GM19025 (cell line): ENCODE results near the gene KIAA1328.

Experiments used
- ATAC-seq: cut with Tn5 transposase; IDR thresholded peaks from one replicate; pipeline ENCODE4 v1.9.1; 2021; ENCODE audit warnings: mild to moderate bottlenecking, low read depth, moderate library complexity; ENCODE audit not compliant: unreplicated experiment

The KIAA1328 gene

DNA sequence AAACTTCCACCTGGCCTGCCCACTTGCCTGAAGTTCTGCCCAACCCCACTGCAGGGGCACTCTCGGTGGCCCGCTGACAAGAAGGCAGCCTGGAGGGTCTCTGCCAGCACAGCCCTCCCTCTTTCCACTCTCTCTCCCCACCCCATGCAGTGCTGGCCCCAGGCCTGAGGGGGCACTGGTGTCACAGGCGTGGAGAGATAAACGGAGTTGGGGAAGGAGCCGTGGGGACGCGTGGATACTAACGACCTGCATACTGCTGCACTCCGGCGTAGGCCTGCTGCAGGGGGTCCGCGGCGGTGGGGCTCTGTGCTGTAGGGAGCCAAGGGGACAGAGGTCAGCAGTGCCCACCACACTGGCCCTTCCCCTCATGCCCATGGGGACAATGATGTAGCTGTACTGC, 437.4 kb downstream of the KIAA1328 start:
- ATAC-seq, result no peak

DNA sequence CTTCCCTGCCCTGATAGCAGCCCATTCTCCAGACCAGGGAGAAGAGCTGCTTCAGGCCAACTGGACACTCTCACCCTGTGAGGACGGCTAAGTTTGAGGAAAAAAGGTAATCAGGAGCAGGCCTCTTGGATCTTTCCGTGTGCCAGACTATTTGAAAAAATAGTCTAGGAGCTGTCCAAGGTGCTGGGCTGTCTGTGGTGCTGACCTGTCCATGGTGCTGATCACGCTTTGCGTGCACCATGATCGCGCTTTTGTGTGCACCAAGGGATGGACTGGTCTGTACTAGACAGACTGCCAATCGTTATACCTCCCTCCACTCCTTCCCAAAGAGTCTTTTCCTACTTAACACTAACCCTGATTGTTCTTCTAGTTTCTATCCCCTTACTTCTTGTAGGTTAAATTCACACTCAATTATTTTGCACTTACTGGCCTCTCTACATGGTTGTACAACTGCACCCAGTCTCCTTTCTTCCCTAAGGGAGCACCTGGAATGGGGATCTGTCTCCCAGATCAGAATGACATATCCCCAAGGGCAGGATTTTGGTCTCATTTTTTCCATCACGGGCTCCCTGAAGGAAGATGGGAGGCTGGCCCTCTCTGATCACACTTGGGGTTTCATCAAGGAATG, 441.2 kb downstream of the KIAA1328 start:
- ATAC-seq, result no peak

DNA sequence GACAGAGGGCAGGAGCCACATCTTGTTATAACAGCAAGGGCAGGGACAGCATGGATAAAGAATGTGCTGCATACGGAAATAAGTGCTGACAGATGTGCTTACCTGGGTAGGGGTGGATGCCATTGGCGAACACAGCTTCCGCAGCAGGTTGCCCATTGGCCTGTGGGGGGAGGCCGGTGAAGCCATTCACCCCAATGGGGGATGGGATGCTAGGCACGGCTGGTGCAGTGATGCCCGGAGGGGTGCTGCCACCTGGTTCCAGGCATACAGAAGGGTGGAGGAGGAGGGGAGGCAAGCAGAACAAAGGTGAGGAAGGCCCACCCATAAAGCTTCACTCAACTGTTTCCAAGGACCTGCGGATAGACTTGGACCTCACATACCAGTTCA, 441.7 kb downstream of the KIAA1328 start:
- no peak for ATAC-seq

DNA sequence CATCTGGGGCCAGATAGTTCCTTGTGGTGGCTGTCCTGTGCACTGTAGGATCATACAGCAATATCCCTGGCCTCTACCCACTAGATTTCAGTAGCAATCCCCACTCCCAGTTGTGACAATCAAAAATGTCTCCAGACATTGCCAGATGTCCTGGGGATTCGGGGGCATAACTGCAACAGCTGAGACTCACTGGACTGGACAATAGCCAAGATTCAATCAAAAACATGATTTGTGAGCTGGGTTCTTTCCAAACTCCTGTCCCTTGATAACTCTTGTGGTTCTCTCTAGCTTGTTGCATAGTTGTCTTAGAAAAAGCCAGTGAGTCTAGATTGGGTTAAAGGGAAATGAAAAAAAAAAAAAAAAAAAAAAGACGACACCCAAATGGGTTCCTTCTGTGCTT, 443.3 kb downstream of the KIAA1328 start:
- no peak for ATAC-seq

DNA sequence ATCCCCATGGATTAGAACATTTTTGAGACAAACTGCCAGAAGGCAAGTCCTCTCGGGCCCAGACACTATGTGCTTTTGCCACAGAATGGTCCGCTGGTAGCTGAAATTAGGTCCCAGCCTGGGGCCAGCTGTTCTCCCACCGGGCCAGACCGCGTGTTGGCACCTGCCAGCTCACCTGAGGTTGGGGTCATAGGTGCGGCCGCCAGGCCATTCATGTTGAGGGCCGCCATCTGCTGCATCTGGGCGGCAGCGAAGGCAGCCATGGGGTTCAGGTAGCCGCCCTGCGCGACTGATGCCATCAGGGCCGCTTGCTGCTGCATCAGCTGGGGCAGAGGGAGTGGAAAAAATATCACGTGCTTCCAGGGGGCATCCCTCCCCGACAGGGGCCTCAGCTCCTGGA, 443.9 kb downstream of the KIAA1328 start:
- no peak for ATAC-seq

DNA sequence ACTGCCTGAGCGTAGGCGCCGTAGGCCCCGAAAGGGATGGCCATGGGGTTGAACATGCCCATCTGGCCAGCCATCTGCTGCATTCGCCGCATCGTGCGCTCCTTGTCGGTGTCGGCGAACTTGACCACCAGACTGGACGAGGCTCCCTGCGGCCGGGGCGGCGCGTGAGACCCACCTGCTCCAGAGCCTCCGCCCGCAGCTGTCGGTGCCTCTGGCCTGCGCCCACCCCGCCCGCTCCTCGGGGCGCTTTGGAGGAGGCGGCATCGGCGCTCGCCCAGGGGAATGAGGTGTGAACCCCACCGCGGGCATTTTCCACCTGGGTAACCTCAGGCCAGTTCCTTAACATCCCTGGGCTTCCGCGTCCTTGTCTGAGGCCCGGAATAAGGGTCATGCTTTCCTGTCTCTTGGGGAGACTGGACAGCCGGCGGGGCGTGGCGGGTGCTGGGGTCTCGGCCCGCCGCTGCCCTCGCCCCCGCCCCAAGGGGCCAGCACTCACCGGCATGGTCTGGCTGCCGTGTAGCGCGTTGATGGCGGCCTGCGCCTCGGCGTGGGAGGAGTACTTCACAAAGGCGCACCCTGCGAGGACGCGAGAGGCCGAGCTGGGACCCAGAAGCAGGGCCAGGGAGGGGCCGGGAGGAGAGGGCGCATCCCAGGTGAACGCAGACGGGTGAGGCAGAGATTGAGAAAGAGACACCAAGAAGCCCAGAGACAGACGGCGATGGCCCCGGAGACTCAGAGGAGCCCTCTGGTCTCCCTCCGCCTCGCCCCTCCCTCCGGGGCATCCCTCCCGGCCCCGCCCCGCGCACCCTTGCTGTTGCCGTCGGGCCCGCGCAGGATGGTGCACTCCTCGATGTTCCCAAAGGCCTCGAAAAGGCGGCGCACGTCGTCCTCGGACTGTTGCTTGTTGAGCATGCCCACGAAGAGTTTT, 445.6 kb downstream of the KIAA1328 start:
- no peak for ATAC-seq

DNA sequence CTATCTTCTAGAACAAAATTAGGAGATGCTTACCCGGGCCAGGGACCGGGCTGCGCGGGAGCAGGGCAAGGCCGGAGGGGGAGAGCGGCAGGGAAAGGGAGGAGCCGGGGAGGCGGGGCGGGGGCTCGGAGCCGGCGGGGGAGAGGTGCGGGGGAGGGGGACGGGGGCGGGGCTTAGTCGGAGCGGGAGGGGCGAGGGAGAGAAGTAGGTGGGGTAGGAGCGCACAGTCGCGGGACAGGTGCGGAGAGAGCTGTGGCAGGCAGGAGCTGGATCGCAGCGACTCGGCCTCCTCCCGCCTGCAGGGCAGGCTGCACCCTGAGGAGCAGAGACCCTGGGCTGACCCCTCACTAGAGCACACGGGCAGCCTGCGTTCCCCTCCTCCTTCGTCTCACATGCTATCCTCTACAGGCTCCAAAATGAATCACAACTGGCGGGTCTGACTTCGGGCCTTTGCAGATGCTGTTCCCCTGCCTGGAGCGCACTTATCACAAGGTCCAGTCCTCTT, 446.4 kb downstream of the KIAA1328 start:
- ATAC-seq, result no peak

DNA sequence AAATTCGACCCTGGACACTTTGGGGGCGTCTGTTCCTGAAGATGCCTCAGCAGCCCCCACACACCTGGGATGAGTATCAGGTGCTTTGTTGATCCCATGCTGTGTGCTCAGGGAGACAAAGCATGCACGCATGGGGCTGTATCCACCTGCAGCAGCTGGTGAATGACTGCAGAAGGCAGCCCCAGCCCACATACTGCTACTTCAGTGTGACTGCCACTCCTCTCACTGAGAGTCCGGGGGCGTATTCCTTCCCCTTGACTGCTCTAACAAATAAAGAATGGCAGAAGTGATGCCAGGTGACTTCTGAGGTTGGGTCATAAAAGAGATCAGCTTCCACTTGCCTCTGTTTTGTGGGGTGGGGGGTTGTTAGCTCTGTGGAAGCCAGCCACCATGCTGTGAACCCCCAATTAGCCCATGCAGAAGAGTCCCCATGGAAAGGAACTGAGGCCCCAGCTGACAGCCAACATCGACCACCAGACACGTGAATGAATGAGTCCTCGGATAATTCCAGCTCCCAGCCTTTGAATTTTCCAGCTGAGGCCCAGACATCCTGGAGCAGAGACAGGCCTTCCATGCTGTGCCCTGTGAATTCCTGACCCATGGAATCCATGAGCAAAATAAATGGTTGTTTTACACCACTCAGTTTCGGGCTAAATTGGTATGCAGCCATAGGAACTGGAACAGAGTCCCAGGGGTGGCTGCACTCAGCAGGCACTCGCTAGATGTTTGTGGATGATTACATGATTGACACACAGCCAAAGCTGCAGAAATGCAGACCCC, 447.4 kb downstream of the KIAA1328 start:
- ATAC-seq, result no peak

DNA sequence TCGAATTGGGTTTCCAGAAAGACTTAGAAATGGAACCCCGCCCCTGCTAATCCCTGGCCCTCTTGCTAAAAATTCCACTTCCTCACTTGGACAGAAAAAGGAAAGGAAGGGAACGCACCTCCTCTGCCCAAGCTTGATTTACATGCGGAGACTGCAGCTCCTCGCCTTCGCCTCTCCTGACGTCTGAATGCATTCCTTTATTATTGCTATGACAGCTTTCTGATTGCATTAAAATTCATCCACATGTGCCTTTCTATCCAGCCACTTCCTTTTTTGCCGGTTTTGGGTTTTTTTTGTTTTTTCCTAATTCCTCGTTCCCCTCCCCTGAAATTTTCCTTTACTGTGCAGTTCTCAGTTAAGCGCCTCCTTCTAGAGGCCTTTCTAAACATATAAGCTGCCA, 448.9 kb downstream of the KIAA1328 start:
- ATAC-seq, result no peak
